Stimulated activated CD8-positive, alpha-beta memory T cell treated with anti-CD3 and anti-CD28 coated beads, Interleukin-12 subunit alpha, Interleukin-12 subunit beta, amount 100 ng/mL, for 1 hour (primary cell): Measurements from ENCODE around the gene WDR27.

Experiments
- DNase-seq: peaks from one replicate; pipeline ENCODE4 v3.0.0-alpha.2; 2020; ENCODE audit warnings: low read depth

WDR27 gene

DNA sequence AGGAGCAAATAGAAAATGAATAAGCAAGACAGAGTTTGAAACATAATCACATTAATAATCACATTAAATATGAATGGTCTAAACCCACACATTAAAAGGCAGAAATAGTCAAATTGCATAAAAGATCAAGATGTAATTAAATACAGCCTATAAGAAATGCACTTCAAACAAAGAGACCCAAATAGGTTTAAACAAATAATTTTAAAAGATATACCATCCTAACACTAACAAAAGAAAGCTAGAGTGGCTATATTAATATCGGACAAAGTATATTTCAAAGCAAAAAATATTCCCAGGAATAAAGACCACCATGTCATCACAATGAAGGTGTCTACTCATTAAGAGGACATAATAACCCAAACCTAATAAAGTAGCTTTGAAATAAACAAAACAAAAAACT lies 140.2 kb downstream of the WDR27 start:
- DNase-seq, result no peak

DNA sequence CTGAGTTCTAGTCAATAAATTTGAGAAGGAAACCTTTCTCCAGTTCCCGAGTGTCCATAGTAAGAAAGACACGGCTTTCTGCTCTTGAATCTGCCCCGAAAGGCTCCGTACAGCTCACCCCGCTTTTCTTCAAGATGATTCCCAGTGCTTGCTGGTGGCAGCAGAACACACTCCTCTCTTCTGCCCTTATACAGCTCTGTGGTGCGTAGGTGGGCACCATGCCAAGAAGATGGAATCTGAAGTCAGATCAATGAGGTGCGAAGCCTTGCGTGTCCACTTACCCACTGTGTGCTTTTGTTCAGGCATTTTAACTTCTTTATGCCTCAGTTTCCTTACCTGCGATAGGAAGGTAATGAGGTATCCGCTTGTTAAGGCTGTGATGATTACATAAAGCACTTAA lies 142.2 kb downstream of the WDR27 start:
- DNase-seq, result no peak

DNA sequence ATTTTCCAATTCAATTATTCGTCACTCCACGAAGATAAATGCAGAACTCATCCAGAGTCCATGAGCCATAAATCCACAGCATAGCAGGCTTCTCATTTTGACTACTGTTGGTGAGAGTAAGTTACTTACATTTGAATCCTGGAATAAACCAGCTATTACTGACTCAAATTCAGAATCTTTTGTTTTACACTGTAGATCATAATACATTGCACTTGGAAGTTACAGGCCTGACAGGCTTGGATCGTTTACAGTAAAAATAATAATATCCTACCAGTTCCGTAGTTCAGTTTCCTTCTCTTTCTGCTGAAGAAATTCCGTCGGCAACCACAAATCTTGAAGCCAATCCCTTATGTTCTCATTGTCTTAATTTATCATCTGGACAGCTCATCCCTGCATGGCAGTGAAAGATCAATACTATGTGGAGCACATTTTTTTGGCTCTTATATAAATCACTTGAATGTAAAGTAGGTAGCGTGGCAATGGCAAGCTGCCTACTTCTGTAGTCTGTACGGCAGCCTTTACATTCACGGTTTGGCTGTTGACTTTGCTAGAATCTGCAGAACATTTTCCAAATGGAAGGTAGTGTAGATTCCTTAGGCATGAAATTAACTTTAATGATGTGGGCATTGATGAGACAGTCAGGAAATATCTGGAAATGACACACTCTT lies 142.9 kb downstream of the WDR27 start:
- DNase-seq, result no peak

DNA sequence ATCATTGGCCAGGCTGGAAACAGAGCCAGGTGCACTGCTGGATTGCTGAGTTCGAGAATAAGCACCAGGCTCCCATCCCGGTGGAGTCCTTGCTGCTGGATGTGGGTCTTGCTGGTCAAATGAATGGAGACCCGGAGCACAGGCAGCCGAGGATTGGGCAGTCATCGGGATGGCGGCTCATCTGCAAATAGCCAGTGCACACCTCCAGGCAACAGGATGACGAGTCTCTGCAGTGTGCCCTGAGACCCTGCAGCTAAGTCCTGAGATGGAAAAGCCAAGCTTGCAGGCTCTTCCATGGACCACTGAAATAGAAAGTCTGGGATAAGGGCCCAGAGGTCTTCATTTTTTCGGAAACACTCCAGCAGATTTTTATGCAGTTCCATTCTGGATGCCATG lies 143.5 kb downstream of the WDR27 start:
- DNase-seq, result no peak

DNA sequence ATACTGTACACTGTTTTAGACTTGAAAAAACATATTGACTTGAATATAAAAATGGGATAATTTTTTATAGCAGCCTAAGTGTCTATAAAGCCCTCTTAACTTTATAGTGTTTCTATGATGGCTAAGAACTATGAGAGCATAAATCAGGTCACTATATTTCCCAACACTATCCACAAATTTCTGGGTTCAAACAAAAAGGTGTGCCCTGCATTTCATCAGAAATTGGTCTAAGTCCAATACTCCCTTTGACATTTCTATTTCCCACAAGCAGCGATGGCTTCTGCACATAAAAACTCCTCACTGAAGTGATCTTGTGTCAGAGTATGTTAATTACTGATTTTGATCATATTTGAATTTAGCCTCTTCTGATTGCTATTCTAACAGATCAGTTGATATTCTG lies 143.9 kb downstream of the WDR27 start:
- no peak for DNase-seq

DNA sequence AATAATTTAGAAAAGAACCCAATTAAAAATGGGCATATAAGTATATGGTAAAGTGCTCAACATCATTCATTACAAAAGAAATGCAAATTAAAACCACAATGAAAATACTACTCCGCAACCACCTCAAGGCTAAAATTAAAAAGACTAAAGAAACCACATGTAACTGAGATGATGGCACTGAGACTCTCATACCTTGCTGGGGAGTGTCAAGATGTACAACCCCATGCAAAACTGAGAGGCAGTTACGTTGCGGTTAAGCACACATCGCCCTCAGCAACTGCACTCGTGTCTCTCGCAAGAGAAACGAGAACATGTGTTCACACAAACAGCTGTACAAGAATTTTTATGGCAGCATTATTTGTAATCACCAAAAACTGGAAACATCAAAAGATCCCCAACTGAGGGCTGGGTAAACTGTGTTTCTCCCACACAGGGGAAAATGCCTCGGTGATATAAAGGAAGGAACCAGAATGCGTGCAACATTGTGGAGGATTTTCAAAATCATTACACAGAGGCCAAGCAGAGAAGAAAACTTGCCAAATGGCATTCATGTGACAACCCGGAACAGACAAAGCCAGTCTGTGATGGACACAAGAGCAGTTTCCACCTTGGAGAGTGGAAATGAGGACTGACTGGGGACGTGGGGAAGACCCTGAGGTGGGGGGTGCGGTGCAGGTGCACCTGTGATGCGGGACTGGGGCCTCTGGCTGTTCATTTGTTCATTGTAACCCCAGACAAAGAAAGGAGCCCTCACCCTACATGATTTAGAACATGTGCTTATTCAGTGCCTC lies 144.9 kb downstream of the WDR27 start:
- DNase-seq, result no peak

DNA sequence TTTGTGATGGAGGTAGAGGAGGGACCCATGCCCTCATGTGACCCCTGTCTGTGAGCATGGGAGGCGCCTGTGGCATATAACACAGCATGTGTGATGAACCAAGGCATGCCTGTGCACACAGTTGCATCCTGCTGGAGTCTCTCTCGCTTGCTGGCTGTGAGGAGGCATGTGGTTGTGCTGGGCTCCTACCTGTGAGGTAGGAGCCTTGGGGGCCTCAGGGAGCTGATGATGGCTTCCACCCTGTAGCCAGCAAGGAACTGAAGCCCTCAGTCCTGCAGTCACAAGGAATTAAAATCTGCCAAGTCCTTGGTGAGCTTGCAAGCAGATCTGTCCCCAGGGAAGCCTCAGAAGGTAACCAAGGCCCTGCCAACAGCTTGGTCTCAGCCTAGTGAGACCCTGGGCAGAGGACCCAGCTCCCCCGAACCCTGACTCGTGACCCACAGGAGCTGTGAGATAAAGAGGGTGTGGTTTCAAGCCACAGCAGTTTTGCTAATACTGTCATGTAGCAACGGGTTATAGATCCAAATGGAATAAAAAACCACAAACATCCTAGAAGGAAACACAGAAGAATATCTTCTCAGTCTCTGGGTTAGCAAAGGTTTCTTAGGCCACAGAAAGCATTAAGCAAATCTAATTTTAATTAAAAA lies 145.7 kb downstream of the WDR27 start:
- DNase-seq, result no peak

DNA sequence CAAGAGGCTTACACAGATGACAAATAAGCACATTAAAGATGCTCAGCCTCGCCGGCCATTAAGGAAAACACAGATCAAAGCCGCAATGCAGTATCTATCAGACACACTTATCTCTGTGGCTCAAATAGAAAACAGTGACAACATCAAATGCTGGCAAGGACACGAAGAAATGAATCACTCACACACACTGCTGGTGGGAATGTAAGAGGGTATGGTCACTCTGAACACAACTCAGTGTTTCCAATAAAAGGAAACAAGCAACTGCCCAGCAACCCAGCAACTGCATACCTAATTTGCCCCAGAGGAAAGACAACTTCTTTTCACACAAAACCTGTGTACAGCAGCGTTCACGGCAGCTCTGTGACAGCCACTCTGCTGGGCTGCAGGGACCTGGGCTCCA lies 155.8 kb downstream of the WDR27 start:
- no peak for DNase-seq

DNA sequence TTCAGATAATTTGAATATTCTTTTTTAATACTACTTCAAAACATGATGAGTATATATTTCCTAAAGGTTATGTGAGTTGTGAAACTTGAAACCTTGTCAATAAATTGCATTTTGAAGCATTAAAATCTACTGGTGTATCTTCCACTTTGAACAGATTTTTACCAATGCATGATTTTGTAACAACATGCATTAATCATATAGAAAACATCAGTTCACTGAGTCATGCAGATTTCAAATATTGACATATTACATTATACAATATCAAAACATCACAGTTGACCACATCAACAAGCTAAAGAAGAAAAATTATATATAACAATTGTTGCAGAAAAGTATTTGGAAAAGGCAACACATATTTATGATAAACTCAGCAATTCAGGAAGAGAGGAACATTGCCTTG lies 158.1 kb downstream of the WDR27 start:
- DNase-seq, result no peak

DNA sequence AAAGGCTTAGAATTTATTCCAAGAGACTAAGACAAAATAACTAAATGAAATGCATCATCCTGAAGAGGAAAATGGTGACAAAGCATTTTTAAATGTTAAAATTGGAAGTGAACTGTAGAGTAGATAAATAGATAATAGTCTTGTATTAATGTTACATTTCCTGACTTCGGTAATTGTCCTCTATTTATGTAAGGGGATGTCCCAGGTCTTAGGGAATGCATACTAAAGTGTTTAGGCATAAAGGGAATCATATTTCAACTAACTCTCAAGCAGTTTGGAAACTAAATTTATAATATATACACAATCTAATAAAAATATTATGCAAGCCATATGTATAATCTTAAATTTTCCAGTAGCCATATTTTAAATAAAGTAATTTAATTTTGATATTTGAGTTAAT lies 159.3 kb downstream of the WDR27 start:
- DNase-seq, result no peak

DNA sequence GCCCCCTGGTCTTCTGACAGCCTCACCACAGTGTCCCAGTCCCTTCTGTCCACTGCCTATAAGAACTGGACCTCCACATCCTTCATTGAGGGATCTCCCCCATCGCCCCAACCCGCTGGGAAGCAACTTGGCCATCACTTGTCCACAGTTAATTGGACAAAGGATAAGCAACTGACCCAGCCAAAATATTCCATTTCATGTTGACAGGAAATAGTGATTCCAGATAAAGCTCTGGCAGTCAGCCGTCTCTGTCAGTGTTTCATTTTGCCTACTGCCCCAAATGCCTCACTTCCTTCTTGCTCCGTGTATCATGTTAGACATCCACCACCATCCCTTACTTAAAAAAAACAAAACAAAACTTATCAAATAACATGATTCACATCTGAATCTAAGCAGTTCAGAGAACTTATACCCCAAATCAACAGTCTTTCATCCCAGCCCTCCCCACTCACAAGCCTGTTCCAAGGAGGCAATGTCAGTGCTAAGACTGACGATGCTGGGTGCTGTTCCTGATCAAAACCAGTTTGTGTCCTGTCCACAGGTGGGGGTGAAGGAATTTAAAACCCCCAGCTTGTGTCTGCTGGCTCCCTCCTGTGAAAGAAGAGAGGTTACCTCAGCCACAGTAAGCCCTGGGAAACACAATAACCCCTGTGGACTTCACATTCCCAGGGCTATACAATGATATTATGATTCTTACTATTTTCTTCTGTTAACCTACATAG lies 162.5 kb downstream of the WDR27 start:
- no peak for DNase-seq

DNA sequence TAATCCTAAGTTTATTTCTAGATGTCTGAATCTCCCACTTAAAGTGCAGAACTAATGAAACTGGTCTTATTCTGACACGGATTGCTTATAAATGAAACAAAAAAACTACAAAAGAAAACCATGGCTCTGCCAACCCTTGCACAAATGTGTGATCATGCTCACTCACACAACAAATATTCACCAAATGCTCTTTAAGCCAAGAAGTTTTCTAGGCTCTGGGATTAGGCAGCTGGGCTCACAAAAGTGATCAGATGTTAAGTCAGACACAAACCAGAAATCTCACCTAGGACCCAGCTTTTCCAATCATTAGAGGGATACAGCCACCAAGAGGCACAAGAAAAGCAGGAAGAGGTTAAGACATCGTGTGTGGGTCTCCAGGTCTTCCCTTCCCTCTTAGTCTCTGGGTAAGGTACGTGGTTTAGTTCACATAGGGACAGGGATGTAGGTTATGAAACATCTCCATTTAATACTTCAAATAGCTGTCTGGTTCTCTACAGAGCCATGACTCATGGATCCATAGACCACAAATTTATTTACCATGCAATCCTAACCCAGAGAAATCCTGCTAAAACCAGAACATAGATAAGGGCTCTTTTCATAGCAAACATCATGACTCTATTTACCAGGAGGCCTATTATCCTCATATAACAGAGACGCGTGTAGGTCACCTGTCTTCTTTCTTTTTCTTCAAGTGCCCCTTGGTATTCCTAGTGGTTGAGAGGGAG lies 165.2 kb downstream of the WDR27 start:
- no peak for DNase-seq

DNA sequence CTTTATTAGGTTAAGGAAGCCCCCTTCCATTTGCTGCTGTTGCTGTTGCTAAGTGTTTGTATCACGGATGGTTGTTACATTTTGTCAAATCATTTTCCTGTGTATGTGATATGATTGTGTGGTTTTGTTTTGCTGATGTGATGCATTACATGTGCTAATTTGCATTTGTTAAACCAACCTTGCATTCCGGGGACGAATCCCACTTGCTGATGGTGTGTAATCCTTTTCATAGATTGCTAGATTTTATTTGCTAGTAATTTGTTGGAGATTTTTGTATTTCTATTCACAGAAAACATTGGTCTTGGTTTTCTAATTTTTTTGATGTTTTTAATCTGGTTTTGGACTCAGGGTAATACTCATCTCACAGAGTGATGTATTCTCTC lies 167.8 kb downstream of the WDR27 start:
- DNase-seq, result no peak

DNA sequence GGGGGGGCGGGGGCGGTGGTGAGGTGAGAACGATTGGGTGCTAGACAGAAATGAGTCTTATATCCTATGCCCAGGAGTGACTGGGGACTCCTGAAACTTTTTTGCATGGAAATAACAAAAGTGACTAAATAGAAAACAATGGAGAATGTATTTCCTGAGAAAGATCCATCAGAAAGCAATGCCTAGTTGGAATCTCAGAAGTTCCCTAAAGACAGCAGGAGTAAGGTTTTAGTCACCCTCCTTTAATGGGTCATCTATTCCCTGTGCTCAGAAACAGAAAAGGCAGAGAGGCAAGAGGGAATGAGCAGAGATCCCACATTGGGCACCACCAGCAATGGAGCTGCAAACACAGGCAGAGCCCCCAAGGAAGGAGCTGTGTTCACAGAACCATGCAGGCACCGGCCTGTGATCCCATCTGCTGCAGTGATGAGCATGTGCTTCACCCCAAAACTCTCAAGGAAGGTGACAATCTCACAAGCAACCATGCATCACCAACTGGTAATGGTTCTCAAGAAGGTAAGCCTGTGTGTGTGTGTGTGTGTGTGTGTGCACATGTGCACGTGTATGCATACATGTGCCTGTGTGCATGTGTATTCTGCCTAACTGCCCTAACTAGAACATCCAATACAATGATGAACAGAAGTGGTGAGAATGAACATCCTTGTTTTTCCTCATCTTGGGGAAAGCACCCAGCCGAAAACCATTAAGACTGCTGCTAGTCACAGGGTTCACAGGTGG lies 168.4 kb downstream of the WDR27 start:
- DNase-seq, result no peak

DNA sequence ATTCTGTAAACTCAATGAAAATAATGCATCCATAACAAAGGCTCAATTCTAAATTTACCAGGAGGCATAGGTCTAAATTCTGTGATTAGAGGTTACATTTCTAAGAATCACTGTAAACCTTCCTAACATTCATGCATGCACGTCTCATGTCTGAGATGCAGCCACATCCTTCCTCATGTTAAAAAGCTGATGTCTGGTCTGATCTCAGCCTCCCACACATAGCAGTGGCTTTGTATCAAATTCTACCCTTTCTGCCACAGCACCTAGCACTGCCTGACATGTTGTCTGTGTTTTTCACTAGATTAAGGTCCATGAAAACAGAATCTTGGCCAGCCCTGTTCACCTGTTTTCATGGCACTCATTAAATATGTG lies 171.1 kb downstream of the WDR27 start:
- no peak for DNase-seq

DNA sequence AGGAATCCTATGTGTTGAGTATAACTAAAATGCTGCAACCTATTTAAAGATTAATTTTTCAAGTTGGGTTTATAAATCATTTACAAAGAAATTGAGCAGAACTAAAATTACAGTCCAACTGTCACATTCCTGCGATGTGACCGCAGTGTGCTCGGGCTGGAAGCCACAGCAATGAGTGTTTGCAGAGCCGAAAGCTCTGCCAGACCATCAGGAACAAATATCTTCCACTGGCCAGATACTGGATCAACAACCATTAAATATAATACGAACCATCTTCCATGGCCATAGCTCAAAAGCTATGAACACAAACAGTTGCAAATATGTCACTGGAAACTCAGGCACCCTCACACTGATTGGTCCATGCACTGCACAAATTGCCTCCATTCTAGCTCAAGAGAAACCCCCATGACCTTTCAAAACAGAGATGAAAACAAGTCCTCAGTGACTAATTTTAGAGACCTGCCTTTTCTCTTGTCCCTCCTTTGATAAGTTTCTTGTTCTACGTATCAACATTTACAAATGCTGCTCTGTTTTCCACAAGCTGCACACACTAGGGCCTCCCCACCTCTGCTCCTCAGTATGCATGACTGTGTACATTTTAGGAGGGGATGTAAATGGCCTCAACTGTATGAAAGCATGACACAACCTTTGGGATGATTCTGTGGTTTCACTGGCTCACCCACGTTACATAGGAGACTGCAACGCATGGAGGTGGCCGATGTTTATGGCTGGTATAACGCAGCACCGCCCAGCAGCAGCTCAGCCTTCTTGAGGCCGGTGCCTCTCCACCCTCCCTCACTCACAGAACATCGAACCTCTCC lies 171.7 kb downstream of the WDR27 start:
- DNase-seq, result no peak

DNA sequence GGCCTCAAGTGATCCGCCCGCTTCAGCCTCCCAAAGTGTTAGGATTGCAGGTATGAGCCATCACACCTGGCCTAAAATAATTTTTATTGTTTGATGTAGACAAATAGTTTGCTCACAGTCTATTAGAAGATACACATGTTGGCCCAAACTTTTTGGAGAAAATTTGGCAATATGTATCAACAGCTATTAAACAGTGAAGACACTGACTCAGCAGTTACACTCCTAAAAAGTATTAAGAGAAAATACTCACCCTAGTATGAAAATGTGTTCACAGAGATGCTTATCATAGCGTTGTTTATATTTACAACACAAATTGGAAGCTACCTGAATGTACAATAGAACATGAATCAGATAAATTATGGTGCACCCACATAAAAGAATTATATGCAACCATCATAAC lies 173.1 kb downstream of the WDR27 start:
- DNase-seq, result no peak

DNA sequence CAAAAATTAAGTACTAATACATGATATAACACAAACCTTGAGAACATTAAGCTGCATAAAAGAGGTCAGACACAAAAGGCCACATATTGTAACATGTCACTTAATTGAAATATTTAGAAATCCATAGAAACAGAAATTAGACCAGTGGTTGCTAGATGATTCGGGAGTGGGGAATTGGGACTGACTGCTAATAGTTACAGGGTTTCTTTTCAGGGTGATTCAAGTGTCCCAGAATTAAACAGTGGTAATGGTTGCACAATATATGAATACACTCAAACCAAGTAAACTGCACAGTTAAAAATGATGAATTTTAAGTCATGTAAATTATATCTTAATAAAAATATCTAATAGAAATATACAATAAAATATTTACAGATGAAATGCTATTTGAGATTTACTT lies 174.5 kb downstream of the WDR27 start:
- no peak for DNase-seq

DNA sequence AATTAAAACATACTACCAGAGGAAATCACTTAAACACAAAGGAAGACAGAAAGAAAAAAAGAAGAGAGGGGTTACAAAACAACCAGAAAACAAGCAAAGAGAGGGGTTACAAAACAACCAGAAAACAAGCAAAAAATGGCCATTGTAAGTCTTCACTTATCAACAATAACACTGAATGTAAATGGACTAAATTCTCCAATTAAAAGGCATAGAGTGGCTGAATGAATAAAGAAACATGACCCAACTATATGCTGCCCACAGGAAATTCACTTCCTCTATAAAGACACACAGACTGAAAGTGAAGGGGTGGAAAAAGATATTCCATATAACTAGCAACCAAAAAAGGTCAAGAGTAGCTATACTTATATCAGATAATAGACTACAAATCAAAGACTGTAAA lies 180.0 kb downstream of the WDR27 start:
- DNase-seq, result no peak

DNA sequence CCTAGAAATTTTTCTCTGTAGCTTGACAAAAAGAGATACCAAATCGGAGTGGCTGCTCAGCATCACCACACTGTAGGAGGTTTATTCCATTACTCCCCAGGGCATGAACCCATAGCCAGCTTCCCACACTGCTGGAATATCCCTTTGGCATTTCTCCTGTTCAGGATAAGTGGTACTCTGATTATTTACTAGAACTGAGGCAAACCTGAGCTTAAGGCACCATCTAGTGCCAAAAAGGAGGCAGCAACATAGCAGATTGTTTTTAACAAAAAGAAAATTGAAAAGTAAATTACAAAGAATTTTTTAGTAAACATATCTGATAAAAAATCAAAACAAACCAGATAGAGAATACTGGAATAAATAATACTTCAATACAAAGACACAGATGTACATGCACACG lies 181.7 kb downstream of the WDR27 start:
- DNase-seq, result no peak

DNA sequence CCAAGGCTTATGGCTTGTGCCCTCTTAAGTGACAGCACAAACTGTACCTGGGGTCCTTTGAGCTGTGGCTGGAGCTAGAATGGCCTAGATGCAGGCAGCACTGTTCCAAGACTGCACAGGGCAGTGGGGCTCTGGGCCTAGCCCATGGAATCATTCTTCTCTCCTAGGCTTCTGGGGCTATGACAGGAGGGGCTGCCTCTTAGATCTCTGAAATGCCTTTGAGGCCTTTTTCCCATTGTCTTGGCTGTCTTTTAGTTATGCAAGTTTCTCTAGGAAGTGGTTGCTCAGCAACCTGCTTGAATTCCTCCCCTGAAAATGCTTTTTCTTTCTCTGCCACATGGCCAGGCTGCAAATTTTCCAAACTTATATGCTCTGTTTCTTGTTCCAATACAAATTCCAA lies 183.4 kb downstream of the WDR27 start:
- DNase-seq, result no peak
